Mesothelial cell of epicardium (in vitro differentiated cells): ENCODE measurements around the gene AP2B1. TPM values are rescaled to one million over a fixed set of nuclear protein-coding genes. Genes with fewer than 3 reads are reported as not detected.

Source experiments
- DNase-seq, 2 experiments: peaks; one replicate each; pipeline ENCODE4 v3.0.0; 2021; ENCODE audit warnings: low spot score in 2 of 2; ENCODE audit not compliant: unreplicated experiment in 2 of 2
- H3K27ac Mint-ChIP-seq: 2 replicates; pipeline ENCODE4 v1.8.0; 2021; ENCODE audit warnings: mixed read lengths
- H3K27me3 Mint-ChIP-seq: 2 replicates; pipeline ENCODE4 v1.8.0; 2021; ENCODE audit warnings: low read depth, mixed read lengths
- H3K36me3 Mint-ChIP-seq: 2 replicates; pipeline ENCODE4 v1.8.0; 2021; ENCODE audit warnings: mixed read lengths
- H3K4me1 Mint-ChIP-seq: 2 replicates; pipeline ENCODE4 v1.8.0; 2021; ENCODE audit warnings: mixed read lengths
- H3K4me3 Mint-ChIP-seq: 2 replicates; pipeline ENCODE4 v1.8.0; 2021; ENCODE audit warnings: mild to moderate bottlenecking, moderate library complexity, mixed read lengths
- H3K9me3 Mint-ChIP-seq: 2 replicates; pipeline ENCODE4 v1.8.0; 2021; ENCODE audit warnings: mixed read lengths
- total RNA-seq: library from RNA; stranded (reverse); gene quantifications from 3 replicates; pipeline ENCODE4 v1.2.1, GENCODE V29; 2021
- TF ChIP-seq, protein P1 (sequence below): fragments of 200-600 bp; sonication (generic); IDR thresholded peaks from one replicate; pipeline ENCODE4 v1.5.0; 2021; ENCODE audit warnings: antibody characterized with exemption; ENCODE audit not compliant: unreplicated experiment

Gene AP2B1
- total RNA-seq, 1 donor from 2014 or later = 155 TPM

GRCh38 chr17:35692512-35693210 is 105.5 kb downstream of the AP2B1 start:
- no peaks in the 10 kb centered on the region for H3K27me3 Mint-ChIP-seq
- no peaks in the 10 kb centered on the region for H3K9me3 Mint-ChIP-seq
- no peak for DNase-seq
- no peak overlapping the region for H3K4me3 Mint-ChIP-seq
- no peaks in the 10 kb centered on the region for H3K4me1 Mint-ChIP-seq
- TF ChIP-seq, protein P1, sequence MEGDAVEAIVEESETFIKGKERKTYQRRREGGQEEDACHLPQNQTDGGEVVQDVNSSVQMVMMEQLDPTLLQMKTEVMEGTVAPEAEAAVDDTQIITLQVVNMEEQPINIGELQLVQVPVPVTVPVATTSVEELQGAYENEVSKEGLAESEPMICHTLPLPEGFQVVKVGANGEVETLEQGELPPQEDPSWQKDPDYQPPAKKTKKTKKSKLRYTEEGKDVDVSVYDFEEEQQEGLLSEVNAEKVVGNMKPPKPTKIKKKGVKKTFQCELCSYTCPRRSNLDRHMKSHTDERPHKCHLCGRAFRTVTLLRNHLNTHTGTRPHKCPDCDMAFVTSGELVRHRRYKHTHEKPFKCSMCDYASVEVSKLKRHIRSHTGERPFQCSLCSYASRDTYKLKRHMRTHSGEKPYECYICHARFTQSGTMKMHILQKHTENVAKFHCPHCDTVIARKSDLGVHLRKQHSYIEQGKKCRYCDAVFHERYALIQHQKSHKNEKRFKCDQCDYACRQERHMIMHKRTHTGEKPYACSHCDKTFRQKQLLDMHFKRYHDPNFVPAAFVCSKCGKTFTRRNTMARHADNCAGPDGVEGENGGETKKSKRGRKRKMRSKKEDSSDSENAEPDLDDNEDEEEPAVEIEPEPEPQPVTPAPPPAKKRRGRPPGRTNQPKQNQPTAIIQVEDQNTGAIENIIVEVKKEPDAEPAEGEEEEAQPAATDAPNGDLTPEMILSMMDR = no peak
- no peak overlapping the region for H3K27ac Mint-ChIP-seq
- peaks cover 29% of the 10 kb centered on the region for H3K36me3 Mint-ChIP-seq

DNA sequence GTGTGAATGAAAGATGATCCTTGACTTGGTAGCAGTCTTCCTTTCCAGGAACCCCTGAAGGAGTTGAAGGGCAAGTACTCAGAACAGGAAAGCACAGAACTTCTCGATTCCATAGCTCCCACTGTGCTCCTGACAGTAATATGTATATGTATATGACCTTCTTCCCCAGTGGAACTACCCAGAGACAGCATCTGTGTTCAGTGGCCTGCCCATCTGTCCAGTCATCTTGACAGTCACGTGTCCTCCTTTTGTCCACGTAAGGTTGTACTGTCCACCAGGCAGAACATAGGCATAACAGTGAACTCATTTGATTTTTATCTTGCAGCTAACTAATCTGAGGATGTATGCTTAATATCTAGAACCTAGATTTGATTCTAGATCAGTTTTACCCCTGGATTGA is 106.5 kb downstream of the AP2B1 start:
- peaks cover 20% of the 10 kb centered on the region for H3K36me3 Mint-ChIP-seq
- H3K4me3 Mint-ChIP-seq = no peak overlapping the region
- no peaks in the 10 kb centered on the region for H3K27me3 Mint-ChIP-seq
- H3K9me3 Mint-ChIP-seq = no peaks in the 10 kb centered on the region
- TF ChIP-seq, protein P1 = no peak
- H3K27ac Mint-ChIP-seq = no peak overlapping the region
- no peaks in the 10 kb centered on the region for H3K4me1 Mint-ChIP-seq
- no peak for DNase-seq

GRCh38 chr17:35694906-35695305 is 107.8 kb downstream of the AP2B1 start:
- Mint-ChIP-seq H3K27ac (no peak overlapping the region), H3K4me3 (no peak overlapping the region), H3K27me3 (no peaks in the 10 kb centered on the region), H3K36me3 (peaks cover 18% of the 10 kb centered on the region), H3K9me3 (no peaks in the 10 kb centered on the region), H3K4me1 (peaks cover 3% of the 10 kb centered on the region)
- TF ChIP-seq, protein P1 = no peak
- no peak for DNase-seq

- no peak overlapping the region for H3K4me3 Mint-ChIP-seq
- peaks cover 5% of the 10 kb centered on the region for H3K4me1 Mint-ChIP-seq
- no peak for DNase-seq
- H3K36me3 Mint-ChIP-seq = peaks cover 11% of the 10 kb centered on the region
- no peaks in the 10 kb centered on the region for H3K9me3 Mint-ChIP-seq
- no peaks in the 10 kb centered on the region for H3K27me3 Mint-ChIP-seq
- TF ChIP-seq, protein P1 = no peak
- no peak overlapping the region for H3K27ac Mint-ChIP-seq
These were observed 108.5 kb downstream of the AP2B1 start for GRCh38 chr17:35695613-35696012.

DNA sequence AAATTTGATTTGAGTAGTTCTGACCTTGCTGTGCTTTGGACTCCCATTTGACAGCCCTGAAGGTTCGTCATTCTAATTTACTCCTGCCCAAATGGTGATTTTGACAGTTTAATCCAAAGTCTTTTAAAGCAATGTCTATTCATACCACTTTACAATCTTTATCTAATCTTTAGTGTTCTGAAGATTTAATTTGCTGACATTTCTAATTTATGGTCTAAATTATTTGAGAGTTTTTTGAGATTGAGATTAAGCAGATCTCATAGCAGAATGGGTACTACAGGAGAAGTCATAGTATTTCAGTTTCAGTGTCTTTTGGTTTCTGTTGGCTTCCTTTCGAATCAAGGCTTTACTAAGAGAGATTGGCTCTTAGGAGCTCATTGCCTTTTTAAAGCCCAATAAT is 111.7 kb downstream of the AP2B1 start:
- H3K27ac Mint-ChIP-seq = no peak overlapping the region
- peaks cover 7% of the 10 kb centered on the region for H3K36me3 Mint-ChIP-seq
- H3K4me1 Mint-ChIP-seq = peaks cover 5% of the 10 kb centered on the region
- TF ChIP-seq, protein P1 = no peak
- no peaks in the 10 kb centered on the region for H3K9me3 Mint-ChIP-seq
- no peaks in the 10 kb centered on the region for H3K27me3 Mint-ChIP-seq
- DNase-seq = no peak
- no peak overlapping the region for H3K4me3 Mint-ChIP-seq
